ENCODE data around the gene CHRNA1. TPM values are rescaled to one million over a fixed set of nuclear protein-coding genes. Genes with fewer than 3 reads are reported as not detected.

The CHRNA1 gene
- total RNA-seq, 1 experiment from 2014 or later, result not detected

- POLR2A ChIA-PET (ENCODE audit: unreplicated experiment), result no interaction called here
- no peak for TF ChIP-seq EZH2 (IDR thresholded peaks at IDR 0.05; ENCODE audit: low read depth)
- TF ChIP-seq CTCF (conservative IDR thresholded peaks at IDR 0.05), result no peak
- CTCF ChIA-PET, result no interaction called here
- no peak overlapping the region for H3K27ac ChIP-seq
- intact Hi-C loops (cut with micrococcal nuclease; ENCODE audit: unreplicated experiment), result no loop called here
- H3K27me3 ChIP-seq (ENCODE audit: insufficient read depth, low read depth), result no peaks in the 10 kb centered on the region
- no peaks in the 10 kb centered on the region for H4K20me1 ChIP-seq (ENCODE audit: insufficient read depth)
- H3K79me2 ChIP-seq (ENCODE audit: low read depth), result no peaks in the 10 kb centered on the region
- H3K9me3 ChIP-seq (ENCODE audit: insufficient read depth, low read depth), result no peaks in the 10 kb centered on the region
- H3K4me2 ChIP-seq, result no peak overlapping the region
- no peaks in the 10 kb centered on the region for H3F3A ChIP-seq (ENCODE audit: insufficient read depth, low read depth)
- H3K4me1 ChIP-seq (replicated peaks; ENCODE audit: insufficient read depth), result 0 out of 2 replicates have a peak, but pooled peaks cover 11% of the 10 kb centered on the region
- H3K36me3 ChIP-seq (ENCODE audit: low read depth), result no peaks in the 10 kb centered on the region
- no peaks in the 10 kb centered on the region for H3K9me2 ChIP-seq (ENCODE audit: insufficient read depth)
- H3K4me3 ChIP-seq, result no peak overlapping the region
- H2AFZ ChIP-seq, result no peak overlapping the region
- DNase-seq, result no peak
- BruUV-seq (replicated peaks), result no TSS peak
These were observed 12.4 kb upstream of the CHRNA1 start for GRCh38 chr2:174776675-174777074.

GRCh38 chr2:174776223-174776622 is 12.0 kb upstream of the CHRNA1 start:
- Histone ChIP-seq H3K79me2 (ENCODE audit: low read depth) (no peaks in the 10 kb centered on the region), H3F3A (ENCODE audit: insufficient read depth, low read depth) (no peaks in the 10 kb centered on the region), H3K4me3 (no peak overlapping the region), H4K20me1 (ENCODE audit: insufficient read depth) (no peaks in the 10 kb centered on the region), H3K36me3 (ENCODE audit: low read depth) (no peaks in the 10 kb centered on the region), H2AFZ (no peak overlapping the region), H3K27me3 (ENCODE audit: insufficient read depth, low read depth) (no peaks in the 10 kb centered on the region), H3K9me3 (ENCODE audit: insufficient read depth, low read depth) (no peaks in the 10 kb centered on the region), H3K9me2 (ENCODE audit: insufficient read depth) (no peaks in the 10 kb centered on the region), H3K27ac (no peak overlapping the region), H3K4me1 (replicated peaks; ENCODE audit: insufficient read depth) (0 out of 2 replicates have a peak, but pooled peaks cover 12% of the 10 kb centered on the region), H3K4me2 (no peak overlapping the region)
- DNase-seq, result no peak
- ChIA-PET POLR2A (ENCODE audit: unreplicated experiment) (no interaction called here), CTCF (no interaction called here)
- intact Hi-C loops (cut with micrococcal nuclease; ENCODE audit: unreplicated experiment), result no loop called here
- TF ChIP-seq CTCF (conservative IDR thresholded peaks at IDR 0.05), result peak; percentile 55
- no peak for TF ChIP-seq EZH2 (IDR thresholded peaks at IDR 0.05; ENCODE audit: low read depth)
- no TSS peak for BruUV-seq (replicated peaks)

GRCh38 chr2:174775571-174775980 is 11.3 kb upstream of the CHRNA1 start:
- ChIA-PET CTCF (no interaction called here), POLR2A (ENCODE audit: unreplicated experiment) (interaction anchor here (0.7 kb wide), 1 partner anchor 22 kb away, joined by 3 read pairs; no protein-coding TSS in a partner anchor)
- DNase-seq, result no peak
- Histone ChIP-seq H4K20me1 (ENCODE audit: insufficient read depth) (no peaks in the 10 kb centered on the region), H3K79me2 (ENCODE audit: low read depth) (no peaks in the 10 kb centered on the region), H3K36me3 (ENCODE audit: low read depth) (no peaks in the 10 kb centered on the region), H3K4me2 (no peak overlapping the region), H3F3A (ENCODE audit: insufficient read depth, low read depth) (no peaks in the 10 kb centered on the region), H3K27me3 (ENCODE audit: insufficient read depth, low read depth) (no peaks in the 10 kb centered on the region), H3K27ac (no peak overlapping the region), H3K9me3 (ENCODE audit: insufficient read depth, low read depth) (no peaks in the 10 kb centered on the region), H3K9me2 (ENCODE audit: insufficient read depth) (no peaks in the 10 kb centered on the region), H2AFZ (no peak overlapping the region), H3K4me1 (replicated peaks; ENCODE audit: insufficient read depth) (0 out of 2 replicates have a peak, but pooled peaks cover 12% of the 10 kb centered on the region), H3K4me3 (no peak overlapping the region)
- BruUV-seq (replicated peaks), result no TSS peak
- intact Hi-C loops (cut with micrococcal nuclease; ENCODE audit: unreplicated experiment), result no loop called here
- TF ChIP-seq EZH2 (IDR thresholded peaks at IDR 0.05; ENCODE audit: low read depth) (no peak), CTCF (conservative IDR thresholded peaks at IDR 0.05) (no peak)

Measured in PC-9 (cell line).